Umbilical cord (tissue), 2 donors: ENCODE results near the gene TRAF3. TPM values are rescaled to one million over a fixed set of nuclear protein-coding genes. Genes with fewer than 3 reads are reported as not detected.

Source experiments
- DNase-seq: peaks from one replicate; pipeline ENCODE4 v3.0.0-alpha.2; 2015; ENCODE audit warnings: low spot score
- total RNA-seq: library from RNA; depleted of rRNA; stranded (reverse); fragments of >200 nt; gene quantifications from one replicate; pipeline ENCODE4 v1.2.3, GENCODE V29; 2014; ENCODE audit warnings: low replicate concordance; ENCODE audit not compliant: insufficient read depth

TRAF3 gene
- total RNA-seq, 1 donor from 2014 or later, result 15.6 TPM

- no peak for DNase-seq
Measured at GRCh38 chr14:102907303-102907844, 130.1 kb downstream of the TRAF3 start.

- no peak for DNase-seq
Measured at GRCh38 chr14:102907980-102908730, 130.9 kb downstream of the TRAF3 start.

- no peak for DNase-seq
Measured at GRCh38 chr14:102908766-102909455, 131.7 kb downstream of the TRAF3 start.

GRCh38 chr14:102909462-102909861 is 132.2 kb downstream of the TRAF3 start:
- no peak for DNase-seq

- DNase-seq, result no peak
Measured at GRCh38 chr14:102909911-102910310, 132.7 kb downstream of the TRAF3 start.

GRCh38 chr14:102910442-102910841 is 133.2 kb downstream of the TRAF3 start:
- no peak for DNase-seq

GRCh38 chr14:102911541-102911951 is 134.3 kb downstream of the TRAF3 start:
- DNase-seq, result no peak

GRCh38 chr14:102911991-102912761 is 134.9 kb downstream of the TRAF3 start:
- DNase-seq, result no peak

GRCh38 chr14:102913341-102914211 is 136.3 kb downstream of the TRAF3 start:
- no peak for DNase-seq

GRCh38 chr14:102914474-102915291 is 137.4 kb downstream of the TRAF3 start:
- no peak for DNase-seq

GRCh38 chr14:102915292-102916110 is 138.3 kb downstream of the TRAF3 start:
- no peak for DNase-seq

GRCh38 chr14:102916347-102917055 is 139.3 kb downstream of the TRAF3 start:
- no peak for DNase-seq

GRCh38 chr14:102917056-102917385 is 139.8 kb downstream of the TRAF3 start:
- DNase-seq, result no peak

GRCh38 chr14:102917469-102918211 is 140.4 kb downstream of the TRAF3 start:
- DNase-seq, result peak; percentile 16

- no peak for DNase-seq
Measured at GRCh38 chr14:102918438-102918837, 141.2 kb downstream of the TRAF3 start.

GRCh38 chr14:102920273-102920997 is 143.2 kb downstream of the TRAF3 start:
- DNase-seq, result no peak

- no peak for DNase-seq
Measured at GRCh38 chr14:102920998-102921304, 143.7 kb downstream of the TRAF3 start.
